NOMO-1 treated with dmso at 0.1 percent for 144 hours (cell line): Measurements from ENCODE around the gene MCRIP2.
A peak's percentile ranks its signal among the peaks of the same experiment; 100 is the strongest.

Experiments
- DNase-seq: peaks from one replicate; lab custom pipeline; 2025; ENCODE audit not compliant: unreplicated experiment; lab: John Stamatoyannopoulos, UW

Gene MCRIP2

DNA sequence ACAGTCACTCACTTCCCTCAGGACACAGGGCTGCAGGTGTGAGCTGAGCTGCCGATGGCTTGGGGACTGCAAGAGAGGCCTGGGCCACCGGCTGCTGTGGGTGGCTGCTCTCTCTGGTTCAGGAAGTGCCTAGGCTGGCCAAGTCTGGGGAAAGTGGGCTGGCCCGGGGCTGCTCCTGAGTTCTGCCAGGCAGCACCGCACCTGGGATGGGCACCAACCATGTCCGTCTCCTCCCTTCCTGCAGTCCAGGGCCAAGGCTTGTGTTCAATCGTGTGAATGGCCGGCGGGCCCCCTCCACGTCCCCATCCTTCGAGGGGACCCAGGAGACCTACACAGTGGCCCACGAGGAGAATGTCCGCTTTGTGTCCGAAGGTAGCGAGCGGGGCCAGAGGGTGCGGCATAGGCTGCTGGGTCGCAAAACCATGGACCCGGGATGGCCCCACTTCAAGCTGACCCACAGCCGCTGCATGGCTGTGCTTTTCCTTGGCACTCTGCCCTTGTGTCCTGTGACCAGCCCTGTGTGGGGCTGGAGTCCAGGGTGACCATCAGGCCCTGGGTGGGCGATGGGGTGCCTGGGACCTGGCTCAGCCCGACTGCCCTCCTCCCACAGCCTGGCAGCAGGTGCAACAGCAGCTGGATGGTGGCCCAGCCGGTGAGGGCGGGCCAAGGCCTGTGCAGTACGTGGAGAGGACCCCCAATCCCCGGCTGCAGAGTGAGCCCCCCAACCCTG is 5.7 kb downstream of the MCRIP2 start:
- no peak for DNase-seq

DNA sequence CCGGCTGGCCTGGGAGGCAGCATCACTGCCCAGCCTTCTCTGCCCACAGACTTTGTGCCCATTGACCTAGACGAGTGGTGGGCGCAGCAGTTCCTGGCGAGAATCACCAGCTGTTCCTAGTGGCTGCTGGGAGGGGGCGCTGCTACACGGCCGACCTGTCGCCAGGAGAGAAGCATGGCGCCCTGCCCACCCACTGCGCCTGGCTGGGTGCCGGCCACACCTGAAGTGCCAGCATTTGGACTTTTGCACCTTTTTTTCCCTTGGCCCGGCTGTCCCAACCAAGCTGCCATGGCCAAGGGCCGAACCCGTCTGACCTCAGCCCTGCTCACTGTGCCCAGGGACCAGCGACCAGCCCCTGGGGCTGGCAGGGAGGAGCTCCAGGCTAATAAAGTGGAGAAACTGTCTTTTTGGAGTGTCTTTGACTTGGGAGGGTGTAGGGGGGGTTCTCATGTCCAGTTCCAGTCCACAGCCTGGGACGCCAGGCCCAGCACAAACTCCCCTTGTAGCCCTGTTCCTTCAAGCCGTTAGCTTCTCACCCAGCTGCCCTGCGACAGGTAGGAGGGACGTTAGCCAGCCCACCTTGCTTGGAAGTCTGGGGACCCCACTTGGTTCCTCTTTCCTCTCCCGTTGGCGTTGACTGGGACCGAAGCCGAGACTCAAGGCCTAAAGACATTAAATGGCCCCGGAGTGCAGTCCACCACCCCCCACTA is 6.6 kb downstream of the MCRIP2 start:
- peak; percentile 8 for DNase-seq

DNA sequence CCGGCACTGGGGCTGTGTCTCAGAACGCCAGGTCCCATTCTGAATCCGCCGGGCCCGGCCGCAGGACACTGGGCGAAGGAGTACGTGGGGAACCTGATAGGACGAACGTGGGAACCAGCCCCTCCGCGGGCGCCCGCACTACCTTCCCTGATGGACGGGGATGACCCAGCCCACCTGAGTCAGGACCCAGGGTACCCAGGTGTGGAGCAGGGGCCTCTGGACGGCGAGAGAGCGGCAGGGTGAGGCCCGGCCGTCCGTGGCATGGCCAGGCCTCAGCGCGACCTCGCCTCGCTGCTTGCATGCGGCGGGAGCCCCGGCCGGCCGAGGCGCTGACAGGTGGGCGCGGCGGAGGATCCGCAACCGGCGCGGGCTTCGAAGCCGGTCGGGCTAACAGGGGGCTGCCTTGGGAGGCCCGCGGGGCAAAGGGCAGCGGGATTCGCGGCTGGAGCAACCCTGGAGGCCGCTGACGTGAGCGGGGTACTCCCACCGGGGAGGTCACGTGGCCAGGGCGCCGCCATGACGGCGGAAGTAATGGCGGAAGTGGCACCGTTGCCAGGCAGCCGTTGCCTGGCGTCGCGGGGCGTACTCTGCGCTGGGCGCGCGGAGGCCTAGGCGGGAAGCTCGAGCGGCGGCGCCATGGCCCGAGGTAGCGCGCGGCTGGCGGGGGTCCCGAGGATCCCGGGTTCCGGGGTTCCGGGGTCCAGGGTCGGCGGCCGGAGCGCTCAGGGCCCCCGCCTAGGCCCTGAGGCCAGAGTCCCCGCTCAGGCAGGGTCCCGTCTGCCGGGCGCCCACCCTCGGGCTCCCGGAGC is 7.4 kb downstream of the MCRIP2 start, which contains the start of gene WDR90:
TSS of gene WDR90 (plus strand) at position 585 of the 809 bp plus-strand sequence. CDS start at position 637, 52 bp downstream.
- DNase-seq: peak; percentile 90

DNA sequence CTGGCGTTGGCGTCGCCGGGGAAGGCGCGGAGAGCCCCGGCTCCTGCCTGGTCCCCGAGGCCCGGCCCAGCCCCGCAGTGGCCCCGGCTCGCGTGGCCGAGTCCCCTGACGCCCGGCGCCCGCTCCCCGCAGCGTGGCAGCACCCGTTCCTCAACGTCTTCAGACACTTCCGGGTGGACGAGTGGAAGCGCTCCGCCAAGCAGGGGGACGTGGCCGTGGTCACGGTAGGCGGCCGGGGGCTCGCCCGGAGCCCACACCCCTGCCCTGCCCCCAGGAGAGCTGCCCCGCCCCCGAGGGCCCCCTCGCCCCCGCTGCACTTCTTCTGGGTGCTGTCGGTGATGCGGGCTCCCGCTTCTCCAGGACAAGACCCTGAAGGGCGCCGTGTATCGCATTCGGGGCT is 8.0 kb downstream of the MCRIP2 start:
- no peak for DNase-seq

DNA sequence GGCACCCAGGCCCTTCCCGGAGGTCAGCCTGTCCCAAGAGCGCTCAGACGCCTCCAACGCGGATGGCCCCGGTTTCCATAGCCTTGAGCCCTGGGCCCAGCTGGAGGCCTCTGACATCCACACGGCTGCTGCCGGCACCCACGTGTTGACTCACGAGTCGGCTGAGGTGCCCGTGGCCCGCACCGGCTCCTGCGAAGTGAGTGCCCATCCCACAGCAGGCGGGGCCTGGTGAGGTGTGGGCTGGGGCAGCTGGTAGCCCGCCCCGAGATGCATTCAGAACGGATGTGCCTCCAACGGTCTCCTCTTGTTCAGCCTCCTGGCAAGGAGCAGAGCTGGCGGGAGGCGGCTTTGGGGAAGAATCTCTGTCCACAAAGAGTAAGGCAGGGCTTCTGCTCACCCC is 10.2 kb downstream of the MCRIP2 start:
- DNase-seq: no peak

DNA sequence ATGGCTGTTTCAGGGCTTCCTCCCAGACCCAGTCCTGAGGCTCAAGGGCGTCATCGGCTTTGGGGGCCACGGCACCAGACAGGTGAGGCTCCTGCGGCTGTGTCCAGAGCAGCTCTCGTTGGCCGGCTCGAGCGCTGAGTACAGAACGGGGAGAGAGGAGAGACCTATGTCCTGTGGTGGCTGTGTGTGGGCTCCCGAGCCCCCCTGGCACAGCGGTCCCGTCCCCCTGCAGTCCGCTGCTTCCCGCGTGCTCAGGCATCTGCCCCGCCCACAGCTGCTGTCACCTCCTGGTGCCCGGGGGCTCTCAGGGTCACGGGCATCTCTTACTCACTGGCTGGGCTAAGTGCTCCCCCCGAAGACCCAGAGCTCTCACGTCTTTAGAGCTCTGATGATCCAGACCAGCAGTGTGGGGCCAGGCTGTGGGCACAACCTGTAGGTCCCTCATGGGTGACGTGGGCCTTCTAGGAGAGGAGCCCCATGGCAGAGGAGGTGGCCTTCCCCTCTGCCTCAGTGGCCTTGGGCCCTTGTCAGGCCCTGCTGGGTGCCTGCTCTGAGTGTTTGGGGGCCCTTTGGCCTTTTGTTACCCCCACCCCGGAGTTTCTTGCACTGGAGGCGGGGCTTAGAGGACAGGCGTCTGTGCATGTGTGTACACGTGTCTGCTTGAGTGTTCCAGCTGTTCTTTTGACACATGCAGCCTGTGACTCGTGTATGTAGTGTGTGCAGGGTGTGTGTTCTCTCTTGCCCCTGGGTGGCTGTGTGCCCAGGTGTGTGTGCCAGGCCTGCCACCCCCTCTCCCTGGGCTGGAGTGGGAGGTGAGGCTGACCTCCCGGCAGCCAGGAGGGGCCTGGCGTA is 11.1 kb downstream of the MCRIP2 start:
- DNase-seq: no peak

DNA sequence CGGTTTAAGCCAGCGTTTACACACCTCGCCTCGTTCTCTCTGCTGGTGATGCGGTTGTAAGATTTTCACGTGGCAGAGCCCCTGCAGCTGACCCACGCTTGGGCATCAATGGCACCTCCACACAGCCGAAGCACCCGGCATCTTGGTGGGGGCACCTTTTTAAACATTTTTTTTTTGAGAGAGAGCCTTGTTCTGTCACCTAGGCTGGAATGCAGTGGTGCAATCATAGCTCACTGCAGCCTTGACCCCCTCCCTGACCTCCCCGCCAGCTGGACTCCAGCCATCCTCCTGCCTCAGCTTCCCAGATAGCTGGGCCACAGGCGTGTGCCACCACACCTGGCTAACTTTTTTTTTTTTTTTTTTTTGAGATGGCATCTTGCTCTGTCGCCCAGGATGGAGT is 12.4 kb downstream of the MCRIP2 start:
- DNase-seq: no peak

DNA sequence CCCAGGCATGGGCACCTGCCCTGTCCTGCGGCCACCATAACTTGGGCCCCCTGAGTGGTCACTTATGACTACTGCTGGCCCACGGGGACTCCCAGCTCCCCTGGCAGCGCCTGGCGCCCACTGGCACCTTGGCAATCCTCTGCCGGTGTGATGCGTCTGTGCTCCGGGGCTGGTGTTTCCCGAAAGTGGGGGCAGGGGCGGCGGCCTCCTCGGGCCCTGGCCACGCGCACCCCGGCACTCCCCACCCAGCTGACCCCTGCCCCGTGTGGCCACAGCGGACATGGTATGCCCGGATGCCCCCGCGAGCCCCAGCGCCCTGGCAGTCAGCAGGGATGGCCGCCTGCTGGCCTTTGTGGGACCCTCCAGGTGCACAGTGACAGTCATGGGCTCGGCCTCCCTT is 15.9 kb downstream of the MCRIP2 start:
- DNase-seq: no peak

DNA sequence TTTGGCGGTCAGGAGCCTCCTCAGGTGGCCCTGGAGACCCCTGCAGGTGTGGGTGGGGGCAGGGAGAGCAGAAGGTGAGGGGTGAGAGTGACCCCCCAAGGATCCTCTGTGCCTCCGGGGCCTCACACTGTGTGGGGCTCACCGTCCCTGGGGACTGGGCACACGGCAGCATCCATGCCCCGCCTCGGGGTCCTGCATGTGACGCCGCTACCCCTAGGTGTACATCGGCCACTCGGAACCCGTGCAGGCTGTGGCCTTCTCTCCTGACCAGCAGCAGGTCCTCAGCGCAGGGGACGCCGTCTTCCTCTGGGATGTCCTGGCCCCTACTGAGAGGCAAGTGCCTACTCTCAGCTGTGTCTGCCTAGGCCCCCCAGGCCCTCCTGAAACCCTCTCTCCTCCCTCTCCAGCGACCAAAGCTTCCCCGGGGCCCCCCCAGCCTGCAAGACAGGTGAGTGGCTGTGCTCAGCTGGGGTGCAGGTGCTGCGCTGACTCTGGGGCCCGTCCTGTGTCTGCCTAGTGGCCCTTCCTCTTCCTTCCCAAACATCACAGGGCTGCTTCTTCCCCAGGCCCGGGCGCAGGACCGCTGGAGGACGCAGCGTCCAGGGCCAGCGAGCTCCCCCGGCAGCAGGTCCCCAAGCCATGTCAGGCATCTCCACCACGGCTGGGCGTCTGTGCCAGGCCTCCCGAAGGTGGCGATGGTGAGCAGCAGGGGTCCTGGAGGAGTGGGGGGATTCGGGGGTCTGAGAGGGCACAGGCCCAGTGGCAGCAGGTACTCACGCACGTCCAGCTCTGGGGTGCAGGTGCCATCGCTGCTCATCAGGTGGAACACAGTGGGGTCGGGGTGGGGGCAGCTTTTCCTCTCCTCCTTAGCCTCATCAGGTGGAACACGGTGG is 17.3 kb downstream of the MCRIP2 start:
- DNase-seq: no peak

DNA sequence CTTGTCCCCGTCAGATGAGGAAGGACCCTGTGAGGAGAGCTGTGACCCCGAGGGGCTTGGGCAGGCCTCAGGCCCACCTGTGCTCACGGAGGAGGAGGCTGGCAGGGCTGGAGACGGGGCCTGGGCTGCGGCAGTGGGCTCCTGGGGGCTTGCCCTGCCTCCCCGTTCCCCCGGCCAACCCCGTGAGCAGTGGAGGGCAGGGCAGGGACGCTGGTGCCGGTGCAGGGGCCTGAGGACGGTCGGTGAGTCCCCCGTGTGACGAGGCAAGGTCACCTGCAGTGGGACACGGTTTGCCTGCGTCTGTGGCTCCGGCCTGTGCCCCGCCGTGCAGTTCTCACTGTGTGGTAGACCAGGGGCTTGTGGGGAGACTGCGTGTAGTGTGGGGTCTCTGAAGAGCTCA is 18.0 kb downstream of the MCRIP2 start:
- DNase-seq: no peak

DNA sequence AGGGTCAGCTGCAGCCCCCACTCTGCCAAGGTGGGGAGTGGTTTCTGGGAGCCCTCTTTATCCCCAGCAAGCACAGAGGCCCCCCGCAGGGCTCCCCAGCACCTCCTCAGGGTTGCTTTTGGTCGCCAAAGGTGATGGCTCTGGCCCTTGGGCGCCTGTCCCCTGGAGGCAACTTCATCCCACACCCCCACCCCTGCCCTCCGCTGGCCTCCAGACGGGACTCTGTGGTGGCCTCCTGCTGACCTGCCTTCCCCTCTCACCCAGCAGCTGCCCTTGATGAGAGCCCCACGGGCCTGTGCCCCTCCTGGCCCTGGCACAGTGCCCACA is 18.5 kb downstream of the MCRIP2 start:
- no peak for DNase-seq

DNA sequence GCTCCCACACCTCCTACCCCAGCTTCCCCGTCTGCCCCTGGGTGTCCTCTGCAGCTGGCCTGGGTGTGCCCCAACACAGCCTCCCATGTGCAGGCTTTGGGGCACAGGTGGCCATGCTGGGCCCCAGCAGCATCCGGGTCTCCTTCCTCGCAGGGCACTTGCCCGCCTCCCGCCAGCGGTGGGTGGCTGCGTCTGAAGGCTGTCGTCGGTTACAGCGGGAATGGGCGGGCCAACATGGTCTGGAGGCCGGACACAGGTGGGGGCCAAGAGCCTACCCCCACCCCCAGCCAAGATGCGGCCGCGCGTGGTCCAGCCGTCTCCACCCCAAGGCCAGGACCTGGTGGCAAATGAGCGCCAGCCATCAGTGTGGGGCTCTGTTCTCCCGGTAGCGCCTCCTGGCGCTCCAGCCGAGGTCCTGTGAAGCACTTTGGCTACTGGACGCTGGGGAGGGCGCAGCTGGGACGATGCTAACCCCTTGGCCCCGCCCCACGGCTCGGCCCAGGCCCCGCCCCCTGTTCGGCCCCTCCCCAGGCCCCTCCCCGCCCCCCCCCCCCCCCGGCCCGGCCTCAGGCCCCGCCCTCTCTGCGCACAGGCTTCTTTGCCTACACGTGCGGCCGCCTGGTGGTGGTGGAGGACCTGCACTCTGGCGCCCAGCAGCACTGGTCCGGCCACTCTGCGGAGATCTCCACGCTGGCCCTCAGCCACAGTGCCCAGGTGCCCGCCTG is 19.0 kb downstream of the MCRIP2 start:
- peak; percentile 88 for DNase-seq

DNA sequence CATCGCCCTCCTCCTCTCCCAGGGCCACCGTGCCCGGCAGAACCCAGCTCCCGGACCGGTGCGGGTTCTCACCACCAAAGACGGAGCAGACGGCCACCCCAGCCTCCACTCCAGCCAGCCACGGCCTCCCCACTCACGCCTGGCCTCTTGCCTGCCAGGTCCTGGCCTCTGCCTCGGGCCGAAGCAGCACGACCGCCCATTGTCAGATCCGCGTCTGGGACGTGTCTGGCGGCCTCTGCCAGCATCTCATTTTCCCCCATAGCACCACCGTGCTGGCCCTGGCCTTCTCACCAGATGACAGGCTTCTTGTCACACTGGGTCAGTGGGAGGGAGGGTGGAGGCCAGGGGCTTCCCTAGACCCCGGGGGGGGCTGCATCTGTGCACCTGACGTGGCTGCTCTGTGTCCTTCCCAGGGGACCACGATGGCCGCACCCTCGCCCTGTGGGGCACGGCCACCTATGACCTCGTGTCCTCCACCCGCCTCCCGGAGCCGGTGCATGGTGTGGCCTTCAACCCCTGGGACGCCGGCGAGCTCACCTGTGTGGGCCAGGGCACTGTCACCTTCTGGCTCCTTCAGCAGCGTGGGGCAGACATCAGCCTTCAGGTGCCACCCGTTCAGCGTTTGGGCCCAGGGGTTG is 19.7 kb downstream of the MCRIP2 start:
- DNase-seq: no peak

DNA sequence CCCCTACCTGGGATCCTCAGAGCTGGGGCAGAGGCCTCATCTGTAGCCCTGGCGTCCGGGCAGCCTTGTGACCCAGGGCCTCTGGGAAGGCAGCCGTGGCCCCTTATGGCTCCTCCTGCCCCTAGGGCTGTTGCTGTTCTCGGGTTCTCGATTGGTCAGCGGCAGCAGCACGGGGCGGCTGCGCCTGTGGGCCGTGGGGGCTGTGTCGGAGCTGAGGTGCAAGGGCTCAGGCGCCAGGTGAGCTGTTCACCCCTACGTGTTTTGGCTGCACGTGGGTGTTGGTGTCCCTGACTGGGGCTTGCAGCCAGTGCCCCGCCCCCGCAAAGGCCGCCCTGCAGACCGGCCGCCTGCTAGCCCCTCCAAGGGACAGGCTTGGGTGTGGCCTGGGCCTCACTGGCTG is 20.5 kb downstream of the MCRIP2 start:
- DNase-seq: no peak

DNA sequence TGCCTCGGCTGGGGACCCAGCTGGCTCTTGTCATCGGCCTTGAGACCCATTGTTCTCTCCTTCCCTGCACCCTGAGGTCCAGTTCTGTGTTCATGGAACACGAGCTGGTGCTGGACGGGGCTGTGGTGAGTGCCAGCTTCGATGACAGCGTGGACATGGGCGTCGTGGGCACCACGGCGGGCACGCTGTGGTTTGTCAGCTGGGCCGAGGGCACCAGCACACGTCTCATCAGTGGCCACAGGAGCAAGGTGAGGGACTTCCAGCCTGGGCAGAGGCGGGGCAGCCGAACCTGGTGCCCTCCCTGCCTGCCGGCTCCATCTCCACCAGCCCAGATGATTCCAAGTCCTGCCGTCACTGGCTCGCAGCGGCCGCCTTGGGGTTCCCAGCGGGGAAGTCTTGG is 21.0 kb downstream of the MCRIP2 start:
- DNase-seq: no peak

DNA sequence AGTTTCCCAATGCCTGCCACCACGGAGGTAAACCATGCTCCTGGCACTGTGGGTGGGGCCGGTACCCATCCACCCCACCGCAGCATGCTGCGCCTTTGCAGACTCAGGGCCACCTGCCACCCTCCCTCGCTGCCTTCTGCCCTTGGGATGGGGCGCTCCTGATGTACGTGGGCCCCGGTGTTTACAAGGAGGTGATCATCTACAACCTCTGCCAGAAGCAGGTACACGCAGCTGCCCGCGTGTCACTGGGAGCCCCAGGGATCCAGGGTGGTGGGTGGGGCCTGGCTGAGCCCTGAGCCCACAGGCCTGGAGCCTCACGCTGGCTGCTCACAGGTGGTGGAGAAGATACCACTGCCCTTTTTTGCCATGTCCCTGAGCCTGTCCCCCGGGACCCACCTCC is 24.9 kb downstream of the MCRIP2 start:
- DNase-seq: no peak

DNA sequence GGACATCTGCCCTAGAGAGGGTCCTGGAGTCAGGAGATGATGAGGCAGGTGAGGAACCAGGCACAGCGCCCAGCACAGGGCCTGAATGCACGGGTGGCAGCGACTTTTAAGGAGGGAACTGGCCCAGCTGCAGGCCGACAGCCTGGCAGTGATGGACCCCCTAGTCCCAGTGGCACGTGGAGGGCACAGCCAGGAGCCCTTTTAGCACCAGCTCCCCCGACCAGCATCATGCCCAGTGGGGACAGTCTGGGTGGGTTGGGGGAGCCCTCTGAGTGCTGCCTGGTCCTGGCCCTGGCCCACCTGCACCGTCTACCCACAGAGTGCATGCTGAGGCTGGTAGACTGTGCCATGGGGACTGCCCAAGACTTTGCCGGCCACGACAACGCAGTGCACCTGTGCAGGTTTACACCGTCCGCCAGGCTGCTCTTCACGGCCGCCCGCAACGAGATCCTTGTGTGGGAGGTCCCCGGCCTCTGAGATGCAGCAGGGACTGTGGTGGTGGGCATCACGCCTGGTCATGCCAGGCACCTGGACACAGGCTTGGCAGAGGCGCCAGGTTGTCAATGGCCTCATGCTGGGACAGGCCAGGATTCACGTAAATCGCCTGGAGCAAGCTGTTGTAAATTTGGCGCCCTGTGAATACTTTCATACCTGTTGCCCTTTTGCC is 25.6 kb downstream of the MCRIP2 start:
- no peak for DNase-seq

DNA sequence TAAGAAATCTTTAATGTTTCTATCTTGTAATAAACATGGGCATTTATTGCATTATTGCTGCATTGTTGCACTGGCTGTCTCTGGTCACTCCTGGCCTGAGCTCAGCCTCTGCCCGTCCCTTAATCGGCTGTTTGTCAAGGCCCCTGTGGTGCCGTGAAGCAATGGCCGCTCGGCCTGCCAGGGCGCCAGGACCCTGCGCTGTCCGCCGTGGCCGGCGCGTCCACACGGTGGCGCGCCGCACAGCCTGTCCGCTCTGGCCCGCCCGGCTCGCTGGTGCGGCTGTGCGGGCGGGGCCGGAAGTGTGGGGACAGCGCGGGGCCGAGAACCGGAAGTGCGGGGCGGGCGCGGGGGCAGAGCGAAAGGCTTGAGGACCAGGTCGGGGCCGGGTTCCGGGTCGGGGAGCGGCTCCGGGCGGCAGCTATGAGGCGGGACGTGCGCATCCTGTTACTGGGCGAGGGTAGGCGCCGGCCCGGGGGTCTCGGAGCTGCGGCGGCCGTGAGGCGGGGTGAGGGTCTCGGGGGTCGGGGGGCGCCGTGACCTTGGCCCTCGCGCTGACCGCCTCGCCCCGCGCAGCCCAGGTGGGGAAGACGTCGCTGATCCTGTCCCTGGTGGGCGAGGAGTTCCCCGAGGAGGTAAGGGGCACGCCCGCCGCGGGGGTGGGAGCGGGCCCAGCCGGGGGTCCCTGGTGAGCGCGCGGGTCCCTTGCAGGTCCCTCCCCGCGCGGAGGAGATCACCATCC is 26.3 kb downstream of the MCRIP2 start, which contains the start of gene RHOT2:
TSS of gene RHOT2 (plus strand) at position 353 of the 739 bp plus-strand sequence. CDS start at position 421, 68 bp downstream.
- DNase-seq: peak; percentile 88
